A549 (cell line): Measurements from ENCODE around the gene HNRNPR. TPM values are rescaled to one million over a fixed set of nuclear protein-coding genes. Genes with fewer than 3 reads are reported as not detected.

Experiments used
- ATAC-seq, 2 experiments: fragments of 200-7000 bp in 1 of 2; fragments of >200 bp in 1 of 2; cut with Nextera tagmentation in 1 of 2; cut with Tn5 transposase in 1 of 2; 3 replicates each; pipeline versions ENCODE4 v1.8.0 to v1.9.1; 2018 to 2020; ENCODE audit warnings: mild to moderate bottlenecking in 1 of 2, moderate library complexity in 1 of 2
- CTCF ChIA-PET: fragments of 300-600 bp; sonication (Branson Sonifier 250); formaldehyde crosslinking; extraction: SDS; loops from one replicate; lab custom pipeline; 2021; ENCODE audit warnings: antibody characterized with exemption, inconsistent platforms; lab: Yijun Ruan, JAX
- POLR2A ChIA-PET: fragments of 350-600 bp; formaldehyde crosslinking; extraction: SDS; loops from one replicate; lab custom pipeline; 2021; ENCODE audit warnings: antibody characterized with exemption, inconsistent platforms; lab: Yijun Ruan, JAX
- DNase-seq, 2 experiments: peaks; one replicate each; pipeline versions ENCODE4 v3.0.0 to v3.0.0-alpha.2; 2011 to 2016; ENCODE audit warnings: low read depth in 1 of 2, low spot score in 1 of 2
- FAIRE-seq: peaks from 2 replicates; lab custom pipeline; 2011; peaks lifted over from hg19 to GRCh38; lab: Jason Lieb, UNC
- H3K27ac ChIP-seq, 2 experiments: fragments of >200 bp; sonication (Bioruptor Twin); formaldehyde crosslinking; 3 replicates each; pipeline ENCODE4 v1.5.1; 2016 to 2017
- H3K4me1 ChIP-seq: fragments of >200 bp; sonication (Bioruptor Twin); formaldehyde crosslinking; 3 replicates; pipeline ENCODE4 v1.6.1; 2016
- H3K4me2 ChIP-seq: fragments of >200 bp; sonication (Bioruptor Twin); formaldehyde crosslinking; 3 replicates; pipeline ENCODE4 v1.6.1; 2016
- H3K4me3 ChIP-seq: fragments of >200 bp; sonication (Bioruptor Twin); formaldehyde crosslinking; 3 replicates; pipeline ENCODE4 v1.5.1; 2016
- H3K9me3 ChIP-seq: fragments of >200 bp; sonication (Bioruptor Twin); formaldehyde crosslinking; 3 replicates; pipeline ENCODE4 v1.6.1; 2016
- CBX8 ChIP-seq: fragments of 200-600 bp; sonication (generic); IDR thresholded peaks from 2 replicates; pipeline ENCODE4 v1.6.1; 2016
- CHD2 ChIP-seq: fragments of 150-350 bp; IDR thresholded peaks from 2 replicates; pipeline ENCODE4 v1.6.1; 2014; ENCODE audit warnings: low read length; ENCODE audit not compliant: partially characterized antibody
- CTCF ChIP-seq: fragments of >200 bp; sonication (Bioruptor Twin); formaldehyde crosslinking; IDR thresholded peaks from 3 replicates; pipeline ENCODE4 v1.5.1; 2016
- EHMT2 ChIP-seq: fragments of 200-600 bp; sonication (generic); IDR thresholded peaks from 2 replicates; pipeline ENCODE4 v1.6.1; 2016; ENCODE audit warnings: antibody characterized with exemption, low read depth, mild to moderate bottlenecking, moderate library complexity
- FOXS1 ChIP-seq: fragments of 250-450 bp; sonication (Bioruptor Pico); IDR thresholded peaks from 2 replicates; pipeline ENCODE4 v1.5.0; 2020; ENCODE audit warnings: mild to moderate bottlenecking, moderate library complexity
- GATA3 ChIP-seq: IDR thresholded peaks from 2 replicates; pipeline ENCODE4 v1.6.1; 2012; ENCODE audit warnings: borderline replicate concordance
- HDAC2 ChIP-seq: fragments of 200-600 bp; sonication (generic); IDR thresholded peaks from 2 replicates; pipeline ENCODE4 v1.6.1; 2016
- HEYL ChIP-seq: fragments of 250-450 bp; sonication (Bioruptor Pico); IDR thresholded peaks from 2 replicates; pipeline ENCODE4 v1.8.0; 2021; ENCODE audit warnings: mild to moderate bottlenecking, moderate library complexity
- HMGXB4 ChIP-seq: fragments of 250-450 bp; sonication (Bioruptor Pico); IDR thresholded peaks from 2 replicates; pipeline ENCODE4 v1.5.0; 2021; ENCODE audit warnings: mild to moderate bottlenecking, moderate library complexity, borderline replicate concordance
- HOXA7 ChIP-seq: fragments of 250-450 bp; sonication (Bioruptor Pico); IDR thresholded peaks from 2 replicates; pipeline ENCODE4 v1.5.0; 2020; ENCODE audit warnings: mild to moderate bottlenecking, moderate library complexity
- JUN ChIP-seq, 2 experiments: fragments of >200 bp; sonication (Bioruptor Twin); formaldehyde crosslinking; IDR thresholded peaks; 2 replicates in 1 of 2; 3 replicates in 1 of 2; pipeline ENCODE4 v1.6.1; 2016 to 2017
- JUNB ChIP-seq: fragments of >200 bp; sonication (Bioruptor Twin); formaldehyde crosslinking; IDR thresholded peaks from 2 replicates; pipeline ENCODE4 v1.6.1; 2016
- MAFK ChIP-seq: fragments of 450-650 bp; IDR thresholded peaks from 2 replicates; pipeline ENCODE4 v1.6.1; 2014; ENCODE audit not compliant: partially characterized antibody
- MAZ ChIP-seq: fragments of 150-350 bp; IDR thresholded peaks from 2 replicates; pipeline ENCODE4 v1.6.1; 2014; ENCODE audit warnings: antibody characterized with exemption, low read depth, low read length, borderline replicate concordance
- NFE2L2 ChIP-seq: fragments of 150-350 bp; conservative IDR thresholded peaks from 2 replicates; pipeline ENCODE4 v1.6.1; 2014; ENCODE audit warnings: low read length
- RAD21 ChIP-seq, 2 experiments: fragments of >200 bp in 1 of 2; sonication (Bioruptor Twin) in 1 of 2; formaldehyde crosslinking in 1 of 2; IDR thresholded peaks in 1 of 2; conservative IDR thresholded peaks in 1 of 2; 2 replicates in 1 of 2; 3 replicates in 1 of 2; pipeline ENCODE4 v1.6.1; 2012 to 2018; ENCODE audit warnings: inconsistent platforms in 1 of 2
- WGBS: methylation state at CpG from one replicate; pipeline ENCODE4 v1.1.6; 2017; ENCODE audit errors: missing lambda C conversion rate; 5-methylcytosine and 5-hydroxymethylcytosine counted together
- polyA plus RNA-seq, 4 experiments: library from polyadenylated mRNA; depleted of rRNA in 3 of 4; stranded (reverse); fragments of >200 nt; fragmentation: RNase III in 1 of 4; extraction: RNeasy Plus Mini Kit Qiagen cat#74134 plus additional on column Dnase treatment in 1 of 4; gene quantifications; 2 replicates in 3 of 4; 3 replicates in 1 of 4; pipeline ENCODE4 v1.2.3, GENCODE V29; 2011 to 2017
- TF ChIP-seq, protein P1 (sequence below): fragments of 250-450 bp; sonication (Bioruptor Pico); IDR thresholded peaks from 2 replicates; pipeline ENCODE4 v1.5.0; 2020; ENCODE audit warnings: low read depth, mild to moderate bottlenecking, moderate library complexity

Gene HNRNPR
- polyA plus RNA-seq, 2 of the 4 experiments (the other 2 are of a cell fraction) = 237 to 281 TPM

GRCh38 chr1:23362218-23362713 is 18.2 kb upstream of the HNRNPR start:
- DNase-seq = peak in 1 of 2 experiments; percentile 37
- H3K4me3 ChIP-seq = no peak overlapping the region
- no peak for FAIRE-seq
- no peak overlapping the region for H3K4me2 ChIP-seq
- peaks cover 92% of the 10 kb centered on the region for H3K9me3 ChIP-seq
- TF ChIP-seq JUNB (no peak), MAZ (no peak), CBX8 (no peak), GATA3 (peak; percentile 45; the same call in 1 of the 2 replicates)
- TF ChIP-seq, all 56 proteins: peak for 1
- WGBS = 91% methylated on average over 13 of the region's 13 CpGs
- ChIA-PET CTCF (interaction anchor here (0.9 to 2.8 kb wide), 2 partner anchors 11 to 42 kb away, joined by 3 to 10 read pairs; no protein-coding TSS in a partner anchor), POLR2A (interaction anchor here (1.2 kb wide), 1 partner anchor 18 kb away, joined by 5 read pairs; the partner anchor contains the start of gene HNRNPR)
- no peak overlapping the region for H3K27ac ChIP-seq
- ATAC-seq = no peak
- H3K4me1 ChIP-seq = no peaks in the 10 kb centered on the region

DNA sequence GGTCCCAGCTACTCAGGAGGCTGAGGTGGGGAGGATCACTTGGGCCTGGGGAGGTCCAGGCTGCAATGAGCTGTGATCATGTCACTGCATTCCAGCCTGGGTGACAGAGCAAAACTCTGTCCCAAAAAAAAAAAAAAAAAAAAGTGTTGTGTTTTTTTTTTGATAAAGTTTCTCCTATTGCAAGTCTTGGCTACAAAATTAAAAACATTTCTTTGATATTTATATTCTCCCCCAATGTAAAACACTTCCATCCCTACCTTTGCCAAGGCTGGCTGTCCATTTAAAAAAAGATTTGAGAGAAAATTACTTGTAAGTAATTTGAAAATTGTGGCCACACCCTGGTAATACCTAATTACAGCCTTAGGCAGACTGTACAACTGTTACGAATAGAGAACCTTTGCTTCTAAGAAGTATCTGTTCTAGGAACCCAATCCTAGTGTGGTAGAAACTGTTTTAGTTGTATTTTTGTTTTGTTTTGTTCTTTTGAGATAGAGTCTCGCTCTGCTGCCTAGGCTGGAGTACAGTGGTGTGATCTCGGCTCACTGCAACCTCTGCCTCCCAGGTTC is 14.3 kb upstream of the HNRNPR start:
- DNase-seq (no peak), ATAC-seq (no peak), FAIRE-seq (no peak)
- no peak overlapping the region for H3K4me2 ChIP-seq
- peaks cover 67% of the 10 kb centered on the region for H3K9me3 ChIP-seq
- CTCF ChIA-PET = interaction anchor here (0.6 to 1.2 kb wide), 3 partner anchors 46 to 382 kb away, joined by 3 read pairs; no protein-coding TSS in a partner anchor
- H3K4me3 ChIP-seq = no peak overlapping the region
- H3K4me1 ChIP-seq = no peaks in the 10 kb centered on the region
- POLR2A ChIA-PET = interaction anchor here (0.7 kb wide), 1 partner anchor 10 kb away, joined by 3 read pairs; no protein-coding TSS in a partner anchor
- 99% methylated on average over 3 of the region's 3 CpGs for WGBS
- H3K27ac ChIP-seq = no peak overlapping the region
- TF ChIP-seq FOXS1 (no peak), JUN (IDR thresholded peaks at IDR 0.05) (no peak), JUNB (no peak), CHD2 (no peak), HDAC2 (no peak), HMGXB4 (CRISPR knock-in tag) (no peak), HOXA7 (CRISPR knock-in tag) (no peak)

DNA sequence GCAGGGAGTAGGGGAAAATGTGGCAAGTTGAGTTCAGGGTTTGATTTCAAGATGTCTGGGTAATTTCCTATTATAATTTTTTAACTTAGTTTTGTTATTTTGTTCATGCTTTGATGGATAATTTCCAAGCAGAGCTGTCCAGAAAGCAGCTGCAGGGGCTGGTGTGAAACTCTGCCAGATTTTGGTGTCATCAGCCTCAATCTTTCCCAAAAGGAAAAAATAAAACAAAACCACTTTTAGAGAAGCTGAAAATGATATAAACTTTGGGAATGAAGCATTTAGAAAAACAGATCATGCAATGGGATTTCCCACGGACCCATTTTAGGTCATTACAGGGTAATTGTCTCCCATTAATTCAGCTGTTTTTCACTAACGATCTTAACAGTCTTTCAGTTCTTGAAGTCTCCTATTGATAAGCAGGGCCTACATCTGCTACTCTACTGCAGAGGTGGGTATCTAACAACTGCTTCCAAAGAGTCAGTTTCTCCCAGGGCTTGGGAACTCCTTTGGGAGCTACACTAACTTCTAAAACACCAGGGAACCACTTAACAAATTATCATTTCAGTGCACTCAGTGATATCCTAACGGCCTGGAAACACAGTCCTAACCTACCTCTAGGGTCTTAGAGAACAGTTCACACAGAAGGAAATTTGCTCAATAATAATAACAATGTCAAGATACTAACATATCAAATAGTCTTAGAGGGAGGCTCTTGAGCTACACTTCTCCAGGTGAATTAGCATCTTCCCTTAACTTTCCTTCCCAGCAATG is 13.2 kb upstream of the HNRNPR start:
- ChIA-PET POLR2A (interaction anchor here (1.1 kb wide), 1 partner anchor 13 kb away, joined by 3 read pairs; the partner anchor contains the start of gene HNRNPR), CTCF (interaction anchor here (0.8 to 1.4 kb wide), 2 partner anchors 46 to 278 kb away, joined by 3 read pairs; no protein-coding TSS in a partner anchor)
- WGBS = 77% methylated on average over 3 of the region's 3 CpGs
- no peak overlapping the region for H3K4me2 ChIP-seq
- no peak overlapping the region for H3K27ac ChIP-seq
- H3K9me3 ChIP-seq = peaks cover 57% of the 10 kb centered on the region
- TF ChIP-seq HEYL (CRISPR knock-in tag) (no peak), RAD21 (conservative IDR thresholded peaks at IDR 0.05 in 1 of 2, IDR thresholded peaks at IDR 0.05 in 1 of 2) (no peak), MAZ (no peak), EHMT2 (no peak)
- no peak overlapping the region for H3K4me3 ChIP-seq
- DNase-seq = no peak
- FAIRE-seq = no peak
- H3K4me1 ChIP-seq = no peaks in the 10 kb centered on the region
- no peak for ATAC-seq

GRCh38 chr1:23356471-23357137 is 12.5 kb upstream of the HNRNPR start:
- FAIRE-seq (no peak), ATAC-seq (no peak), DNase-seq (no peak)
- no peak overlapping the region for H3K4me2 ChIP-seq
- no peak overlapping the region for H3K4me3 ChIP-seq
- POLR2A ChIA-PET = interaction anchor here (1.0 to 1.1 kb wide), 2 partner anchors 12 kb away, joined by 3 read pairs; partner anchors contain the start of gene HNRNPR
- TF ChIP-seq NFE2L2 (no peak), MAFK (no peak), CTCF (no peak), RAD21 (conservative IDR thresholded peaks at IDR 0.05 in 1 of 2, IDR thresholded peaks at IDR 0.05 in 1 of 2) (no peak)
- TF ChIP-seq, protein P1, sequence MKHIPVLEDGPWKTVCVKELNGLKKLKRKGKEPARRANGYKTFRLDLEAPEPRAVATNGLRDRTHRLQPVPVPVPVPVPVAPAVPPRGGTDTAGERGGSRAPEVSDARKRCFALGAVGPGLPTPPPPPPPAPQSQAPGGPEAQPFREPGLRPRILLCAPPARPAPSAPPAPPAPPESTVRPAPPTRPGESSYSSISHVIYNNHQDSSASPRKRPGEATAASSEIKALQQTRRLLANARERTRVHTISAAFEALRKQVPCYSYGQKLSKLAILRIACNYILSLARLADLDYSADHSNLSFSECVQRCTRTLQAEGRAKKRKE (CRISPR knock-in tag) = no peak
- CTCF ChIA-PET = interaction anchor here (1.0 to 1.5 kb wide), 3 partner anchors 12 to 279 kb away, joined by 3 to 4 read pairs (median 3); partner anchors contain the start of gene HNRNPR
- H3K4me1 ChIP-seq = no peaks in the 10 kb centered on the region
- H3K9me3 ChIP-seq = peaks cover 49% of the 10 kb centered on the region
- no peak overlapping the region for H3K27ac ChIP-seq
- WGBS = 86% methylated on average over 8 of the region's 8 CpGs
